K562 (cell line): ENCODE results near the gene USP24. TPM values are rescaled to one million over a fixed set of nuclear protein-coding genes. Genes with fewer than 3 reads are reported as not detected.

Source experiments
- ATAC-seq: fragments of 200-7000 bp; cut with Tn5 transposase; 3 replicates; pipeline ENCODE4 v1.9.1; 2020; ENCODE audit warnings: moderate library complexity
- BruUV-seq: library from RNA; stranded (reverse); fragments of 400-500 nt; replicated peaks from 2 replicates; lab custom pipeline; 2021; lab: Mats Ljungman, UMichigan
- CTCF ChIA-PET: fragments of 300-600 bp; formaldehyde crosslinking; extraction: SDS; loops from one replicate; lab custom pipeline; 2021; ENCODE audit warnings: low intra/inter-chr PET ratio; lab: Yijun Ruan, JAX
- POLR2A ChIA-PET: fragments of 300-600, 350-650 bp; sonication (Branson Sonifier 250); formaldehyde crosslinking; extraction: SDS; loops from one replicate; lab custom pipeline; 2021; ENCODE audit warnings: antibody characterized with exemption, inconsistent platforms; lab: Yijun Ruan, JAX
- DNase-seq, 4 experiments: peaks; one replicate each; pipeline versions ENCODE4 v3.0.0 to v3.0.0-alpha.2; 2011 to 2018; ENCODE audit warnings: low spot score in 3 of 4, mixed read lengths in 3 of 4; ENCODE audit errors: extremely low read depth in 1 of 4
- FAIRE-seq: peaks from 2 replicates; lab custom pipeline; 2011; peaks lifted over from hg19 to GRCh38; lab: Jason Lieb, UNC
- H2AFZ ChIP-seq: 2 replicates; pipeline ENCODE4 v1.6.0; 2011; ENCODE audit warnings: low read depth, low read length, control low read depth, inconsistent platforms
- H3K27ac ChIP-seq: fragments of 200-600 bp; 3 replicates; pipeline ENCODE4 v1.8.0; 2011; ENCODE audit warnings: low read depth, mild to moderate bottlenecking, control low read depth, inconsistent platforms, low read length, moderate library complexity, mixed read lengths; ENCODE audit errors: extremely low read depth
- H3K27me3 ChIP-seq, 2 experiments: fragments of 300-600 bp in 1 of 2; 2 replicates in 1 of 2; 3 replicates in 1 of 2; pipeline versions ENCODE4 v1.6.0 to v1.8.0; 2011; ENCODE audit warnings: inconsistent platforms in 2 of 2, low read length in 2 of 2, mild to moderate bottlenecking in 1 of 2, mixed read lengths in 1 of 2, moderate library complexity in 1 of 2; ENCODE audit not compliant: control insufficient read depth in 2 of 2, insufficient read depth in 2 of 2
- H3K36me3 ChIP-seq: fragments of 300-600 bp; 3 replicates; pipeline ENCODE4 v1.8.0; 2011; ENCODE audit warnings: mild to moderate bottlenecking, low read length, inconsistent platforms; ENCODE audit not compliant: control insufficient read depth, insufficient read depth
- H3K4me1 ChIP-seq, 2 experiments: fragments of 200-600 bp in 1 of 2; replicated peaks in 1 of 2; 2 replicates in 1 of 2; 3 replicates in 1 of 2; pipeline versions ENCODE4 v1.5.1 to v1.8.0; 2011; ENCODE audit warnings: inconsistent platforms in 2 of 2, low read length in 2 of 2, mild to moderate bottlenecking in 1 of 2, mixed read lengths in 1 of 2, moderate library complexity in 1 of 2; ENCODE audit not compliant: control insufficient read depth in 2 of 2, insufficient read depth in 2 of 2
- H3K4me2 ChIP-seq: 2 replicates; pipeline ENCODE4 v1.6.1; 2011; ENCODE audit warnings: low read length, control low read depth, inconsistent platforms, mixed read lengths; ENCODE audit not compliant: insufficient read depth
- H3K4me3 ChIP-seq: fragments of 200-600 bp; sonication (generic), shearing (Covaris generic); 2 replicates; pipeline ENCODE4 v1.5.1; 2016; ENCODE audit warnings: control low read depth, inconsistent platforms
- H3K79me2 ChIP-seq: fragments of 200-600 bp; 3 replicates; pipeline ENCODE4 v1.8.0; 2011; ENCODE audit warnings: low read length, inconsistent platforms; ENCODE audit not compliant: control insufficient read depth, insufficient read depth
- H3K9ac ChIP-seq, 2 experiments: 2 replicates each; pipeline versions ENCODE4 v1.6.0 to v1.6.1; 2011; ENCODE audit warnings: low read depth in 2 of 2, low read length in 2 of 2, control low read depth in 1 of 2, inconsistent platforms in 1 of 2, mild to moderate bottlenecking in 1 of 2, mixed read lengths in 1 of 2; ENCODE audit not compliant: insufficient read depth in 1 of 2
- H3K9me1 ChIP-seq: one replicate; pipeline ENCODE4 v1.6.0; 2011; ENCODE audit warnings: inconsistent platforms, mild to moderate bottlenecking, low read length, moderate library complexity; ENCODE audit not compliant: control insufficient read depth, insufficient read depth
- H3K9me3 ChIP-seq: replicated peaks from 2 replicates; pipeline ENCODE4 v1.5.1; 2011; ENCODE audit warnings: low read depth, low read length, inconsistent platforms; ENCODE audit not compliant: control insufficient read depth, insufficient read depth
- H4K20me1 ChIP-seq: replicated peaks from 2 replicates; pipeline ENCODE4 v1.6.1; 2011; ENCODE audit warnings: low read length, inconsistent platforms, mixed read lengths; ENCODE audit not compliant: control insufficient read depth, insufficient read depth
- CTCF ChIP-seq, 3 experiments: IDR thresholded peaks in 2 of 3; conservative IDR thresholded peaks in 1 of 3; 2 replicates each; pipeline ENCODE4 v1.5.1; 2011 to 2012; ENCODE audit warnings: low read length in 3 of 3, mild to moderate bottlenecking in 3 of 3, control low read depth in 2 of 3, improper control_type of control experiment in 1 of 3, inconsistent platforms in 1 of 3, low read depth in 1 of 3, mixed read lengths in 1 of 3, moderate library complexity in 1 of 3; ENCODE audit not compliant: insufficient read depth in 2 of 3
- ERF ChIP-seq: fragments of 450-650 bp; formaldehyde crosslinking; IDR thresholded peaks from 2 replicates; pipeline ENCODE4 v1.4.0; 2020; ENCODE audit warnings: mild to moderate bottlenecking, mixed read lengths
- GMEB1 ChIP-seq: fragments of 250-450 bp; sonication (Bioruptor Pico); IDR thresholded peaks from 2 replicates; pipeline ENCODE4 v1.4.0; 2020; ENCODE audit warnings: mild to moderate bottlenecking
- NR2C2 ChIP-seq, 2 experiments: fragments of 200-800 bp in 1 of 2; sonication (Bioruptor generic) in 1 of 2; sonication (generic) in 1 of 2; formaldehyde crosslinking in 1 of 2; IDR thresholded peaks; 2 replicates each; pipeline versions ENCODE4 v1.6.1 to v1.8.0; 2016 to 2022; ENCODE audit warnings: mild to moderate bottlenecking in 1 of 2, missing compliant biosample characterization in 1 of 2, missing genetic modification characterization in 1 of 2, missing genetic modification reagents in 1 of 2
- PHB ChIP-seq: fragments of 250-450 bp; sonication (Bioruptor Pico); IDR thresholded peaks from 2 replicates; pipeline ENCODE4 v1.5.0; 2021
- RAD21 ChIP-seq, 2 experiments: fragments of 250-450 bp in 1 of 2; fragments of 450-650 bp in 1 of 2; sonication (Bioruptor Pico) in 1 of 2; formaldehyde crosslinking in 1 of 2; IDR thresholded peaks in 1 of 2; conservative IDR thresholded peaks in 1 of 2; 2 replicates each; pipeline versions ENCODE4 v1.4.0 to v1.8.0; 2020 to 2022; ENCODE audit warnings: mild to moderate bottlenecking in 2 of 2, moderate library complexity in 1 of 2
- SMAD1 ChIP-seq: fragments of 150-350 bp; IDR thresholded peaks from 2 replicates; pipeline ENCODE4 v1.6.1; 2014; ENCODE audit warnings: low read length, low read depth; ENCODE audit not compliant: partially characterized antibody
- SMC3 ChIP-seq: conservative IDR thresholded peaks from 2 replicates; pipeline ENCODE4 v1.6.1; 2011; ENCODE audit warnings: low read depth, low read length, improper control_type of control experiment; ENCODE audit not compliant: insufficient read depth
- TEAD1 ChIP-seq, 2 experiments: fragments of 450-650 bp in 1 of 2; sonication (generic) in 1 of 2; formaldehyde crosslinking; IDR thresholded peaks; 2 replicates each; pipeline versions ENCODE4 v1.4.0 to v1.8.0; 2020 to 2022; ENCODE audit warnings: mild to moderate bottlenecking in 2 of 2, missing genetic modification reagents in 1 of 2
- TEAD4 ChIP-seq, 2 experiments: sonication (generic) in 1 of 2; formaldehyde crosslinking in 1 of 2; IDR thresholded peaks; 2 replicates each; pipeline versions ENCODE4 v1.6.1 to v1.8.0; 2012 to 2022; ENCODE audit warnings: borderline replicate concordance in 1 of 2, inconsistent platforms in 1 of 2, low read length in 1 of 2, mild to moderate bottlenecking in 1 of 2, missing genetic modification reagents in 1 of 2
- ZNF121 ChIP-seq: sonication (generic); formaldehyde crosslinking; conservative IDR thresholded peaks from 2 replicates; pipeline ENCODE4 v1.8.0; 2022; ENCODE audit warnings: missing genetic modification reagents
- WGBS: fragments of 100-300 bp; shearing (Covaris generic); methylation state at CpG from one replicate; pipeline ENCODE4 v1.1.6; 2016; ENCODE audit warnings: low coverage, mixed read lengths; ENCODE audit not compliant: insufficient coverage; ENCODE audit errors: missing lambda C conversion rate; 5-methylcytosine and 5-hydroxymethylcytosine counted together
- in situ Hi-C: fragments of 300-500 bp; cut with MboI; formaldehyde crosslinking; loops from 4 replicates; pipeline ENCODE4 v1.15.0; 2018; ENCODE audit warnings: inconsistent platforms, mixed read lengths
- intact Hi-C: fragments of 100-400 bp; cut with micrococcal nuclease; formaldehyde crosslinking; loops from 2 replicates; pipeline ENCODE4 v1.14.2; 2022
- polyA plus RNA-seq, 8 experiments: library from polyadenylated mRNA; depleted of rRNA in 4 of 8; stranded (reverse) in 5 of 8; unstranded in 3 of 8; fragments of >200 nt; fragmentation: Nextera tagmentation in 2 of 8; fragmentation: Illumina TruSeq in 1 of 8; extraction: Ambion mirVana in 2 of 8; extraction: Trizol in 1 of 8; gene quantifications; 2 replicates each; pipeline versions ENCODE4 v1.2.1 to v1.2.3, GENCODE V29; 2011 to 2014; ENCODE audit warnings: inconsistent platforms in 1 of 8, missing spikeins in 1 of 8
- total RNA-seq, 7 experiments: library from RNA; depleted of rRNA in 6 of 7; stranded (reverse); fragments of >200 nt in 6 of 7; fragmentation: Illumina TruSeq in 2 of 7; extraction: Trizol in 2 of 7; gene quantifications; 2 replicates each; pipeline versions ENCODE4 v1.2.1 to v1.2.3, GENCODE V29; 2011 to 2021; ENCODE audit warnings: low replicate concordance in 1 of 7

The USP24 gene
- total and polyA plus RNA-seq, 9 of the 15 experiments (the other 6 are each of a cell fraction or from before 2014, with no cell fraction given), result 7.7 to 62.6 (median 36.8) TPM

GRCh38 chr1:55071477-55071876, 143.7 kb downstream of the USP24 start:
- Histone ChIP-seq H2AFZ (no peak overlapping the region), H3K4me3 (no peak overlapping the region), H3K9me1 (no peaks in the 10 kb centered on the region), H3K27ac (no peak overlapping the region), H3K79me2 (no peaks in the 10 kb centered on the region), H3K9me3 (no peaks in the 10 kb centered on the region), H3K27me3 (no peaks in the 10 kb centered on the region), H3K4me2 (no peak overlapping the region), H3K36me3 (peaks cover 96% of the 10 kb centered on the region)
- POLR2A ChIA-PET, result interaction anchor here (0.6 to 1.3 kb wide), 6 partner anchors 9 to 266 kb away, joined by 3 read pairs; no protein-coding TSS in a partner anchor
- DNase-seq, result peak; percentile 34 to 56 (median 34)
- ATAC-seq, result peak; percentile 91
- in situ Hi-C loops, result no loop called here
- WGBS, result 49% methylated on average over 8 of the region's 8 CpGs
- no peak for TF ChIP-seq ZNF121 (CRISPR knock-in tag)
- TF ChIP-seq PHB, result no peak
- TF ChIP-seq SMC3, result 0 out of 2 replicates have a peak, but pooled peaks have one; percentile 21
- 0 out of 2 replicates have a peak, but pooled peaks have one; percentile 20 for TF ChIP-seq NR2C2 (CRISPR knock-in tag; IDR thresholded peaks at IDR 0.05)
- no peak for TF ChIP-seq NR2C2 (tag; IDR thresholded peaks at IDR 0.05)
- TF ChIP-seq TEAD4 (IDR thresholded peaks at IDR 0.05; ENCODE audit: low read length), result peak; percentile 48; the same call in 1 of the 2 replicates
- TF ChIP-seq TEAD4 (CRISPR knock-in tag; IDR thresholded peaks at IDR 0.05; ENCODE audit: borderline replicate concordance), result no peak
- peak in 1 of 2 experiments; percentile 54; a peak in 2 of 4 replicates for TF ChIP-seq RAD21 (CRISPR knock-in tag; conservative IDR thresholded peaks at IDR 0.05 in 1 of 2, IDR thresholded peaks at IDR 0.05 in 1 of 2)
- TF ChIP-seq CTCF (IDR thresholded peaks at IDR 0.05 in 2 of 3, conservative IDR thresholded peaks at IDR 0.05 in 1 of 3; ENCODE audit: insufficient read depth in 2 of 3, low read depth in 1 of 3, low read length in 3 of 3), result peak; percentile 52 to 70 (median 67)
- TF ChIP-seq ERF, result no peak
- TF ChIP-seq GMEB1 (CRISPR knock-in tag), result no peak
- peak in 1 of 2 experiments; percentile 60; a peak in 1 of 4 replicates for TF ChIP-seq TEAD1 (CRISPR knock-in tag; IDR thresholded peaks at IDR 0.05)
- TF ChIP-seq SMAD1, result no peak
- TF ChIP-seq, all 486 proteins: peak for 6
- CTCF ChIA-PET, result interaction anchor here (0.8 kb wide), 1 partner anchor 267 kb away, joined by 3 read pairs; no protein-coding TSS in a partner anchor
- Histone ChIP-seq H4K20me1 (no peaks in the 10 kb centered on the region; the same call in 1 of the 2 replicates), H3K9ac (no peak overlapping the region), H3K4me1 (no peaks in the 10 kb centered on the region)
- BruUV-seq, result no TSS peak
- peak; percentile 84 for FAIRE-seq
- intact Hi-C loops, result loop anchor here (1.0 kb wide), 1 partner anchor 206 kb away; no protein-coding TSS in a partner anchor
